ENCODE measurements around the gene SUSD1.
A peak's percentile ranks its signal among the peaks of the same experiment; 100 is the strongest.
"Not testable (repeated sequence)": the region's sequence is repeated elsewhere in the genome, so short reads cannot be mapped to it uniquely, and the experiment has no call there.

The SUSD1 gene

GRCh38 chr9:112094948-112095681 lies 80.0 kb downstream of the SUSD1 start:
- FAIRE-seq: no peak

- no peak for FAIRE-seq
Observed at GRCh38 chr9:112094241-112094640, 80.9 kb downstream of the SUSD1 start.

- FAIRE-seq: no peak
Observed at GRCh38 chr9:112093870-112094216, 81.3 kb downstream of the SUSD1 start.

DNA sequence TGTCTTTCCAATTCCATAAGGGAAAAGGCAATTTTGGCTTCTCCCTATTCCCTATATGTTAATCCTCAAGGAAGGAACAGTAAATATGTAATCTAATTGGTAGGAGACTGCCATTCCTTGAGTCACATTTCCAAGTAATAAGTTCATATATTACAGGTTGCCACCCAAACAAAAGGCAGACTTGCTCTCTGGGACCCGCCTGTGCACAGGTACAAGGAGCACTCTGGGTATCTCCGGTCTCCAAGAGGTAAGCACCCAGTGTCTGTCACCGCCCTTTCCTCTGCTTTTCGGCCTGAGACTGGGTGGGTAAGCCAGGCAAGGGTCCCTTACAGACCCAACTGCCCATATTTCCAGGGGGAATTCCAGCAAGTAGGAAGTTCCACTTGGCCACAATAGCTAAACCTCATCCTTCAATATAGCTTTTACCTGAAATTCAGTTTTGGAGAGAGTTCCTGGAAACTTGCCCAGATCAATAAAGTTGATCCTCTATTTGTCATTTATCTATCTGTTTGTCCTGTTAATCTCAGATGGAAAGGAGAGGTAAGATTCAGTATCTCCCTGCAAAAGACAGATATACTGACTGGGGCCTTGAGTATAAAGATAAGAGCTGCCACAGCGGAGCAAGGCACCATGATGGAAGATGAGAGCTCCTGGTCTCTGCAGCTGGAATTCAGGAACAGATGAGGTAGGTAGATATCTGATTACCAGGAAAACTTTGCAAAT lies 81.8 kb downstream of the SUSD1 start:
- no peak for FAIRE-seq

DNA sequence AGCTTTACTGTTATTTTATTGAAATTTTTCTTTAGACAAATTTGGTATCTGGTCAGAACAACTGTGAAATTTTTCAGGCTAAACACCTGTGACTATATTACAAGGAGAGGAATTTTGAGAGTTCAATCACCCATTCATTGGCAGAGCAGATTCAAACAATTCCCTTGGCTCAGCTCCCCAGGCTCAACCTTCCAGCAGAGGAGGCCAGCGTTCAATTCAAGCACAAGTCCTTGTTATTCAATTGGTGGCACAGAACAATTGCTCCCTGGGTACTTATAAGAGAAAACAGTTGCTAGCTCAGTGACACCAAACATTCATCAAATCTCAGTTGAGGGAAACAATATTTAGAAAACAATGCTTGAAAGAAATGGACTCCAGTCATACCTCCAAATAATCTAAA lies 83.3 kb downstream of the SUSD1 start:
- FAIRE-seq: no peak

GRCh38 chr9:112087506-112087905 lies 87.6 kb downstream of the SUSD1 start:
- no peak for FAIRE-seq

- FAIRE-seq: peak; percentile 70
Observed at GRCh38 chr9:112086627-112087026, 88.5 kb downstream of the SUSD1 start.

GRCh38 chr9:112084907-112085306 lies 90.2 kb downstream of the SUSD1 start:
- no peak for FAIRE-seq

DNA sequence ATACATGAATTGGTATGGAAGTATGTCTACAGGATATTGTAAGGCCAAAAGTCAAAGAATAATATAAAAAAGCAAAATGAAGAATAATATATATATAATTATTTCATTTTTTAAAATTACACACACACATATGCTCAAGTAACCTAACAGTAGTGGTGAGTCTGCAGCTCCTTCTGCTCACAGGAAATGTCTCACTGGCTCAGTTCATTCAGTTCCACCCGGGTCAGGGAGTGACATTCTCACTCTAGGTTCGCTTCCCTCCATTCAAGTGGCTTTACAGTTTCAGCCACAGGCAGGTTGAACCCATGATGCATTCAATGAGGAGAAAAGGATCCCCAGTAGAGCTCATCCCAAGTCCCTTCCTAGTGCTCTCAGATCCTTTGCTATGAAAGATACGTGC lies 90.8 kb downstream of the SUSD1 start:
- FAIRE-seq: no peak

DNA sequence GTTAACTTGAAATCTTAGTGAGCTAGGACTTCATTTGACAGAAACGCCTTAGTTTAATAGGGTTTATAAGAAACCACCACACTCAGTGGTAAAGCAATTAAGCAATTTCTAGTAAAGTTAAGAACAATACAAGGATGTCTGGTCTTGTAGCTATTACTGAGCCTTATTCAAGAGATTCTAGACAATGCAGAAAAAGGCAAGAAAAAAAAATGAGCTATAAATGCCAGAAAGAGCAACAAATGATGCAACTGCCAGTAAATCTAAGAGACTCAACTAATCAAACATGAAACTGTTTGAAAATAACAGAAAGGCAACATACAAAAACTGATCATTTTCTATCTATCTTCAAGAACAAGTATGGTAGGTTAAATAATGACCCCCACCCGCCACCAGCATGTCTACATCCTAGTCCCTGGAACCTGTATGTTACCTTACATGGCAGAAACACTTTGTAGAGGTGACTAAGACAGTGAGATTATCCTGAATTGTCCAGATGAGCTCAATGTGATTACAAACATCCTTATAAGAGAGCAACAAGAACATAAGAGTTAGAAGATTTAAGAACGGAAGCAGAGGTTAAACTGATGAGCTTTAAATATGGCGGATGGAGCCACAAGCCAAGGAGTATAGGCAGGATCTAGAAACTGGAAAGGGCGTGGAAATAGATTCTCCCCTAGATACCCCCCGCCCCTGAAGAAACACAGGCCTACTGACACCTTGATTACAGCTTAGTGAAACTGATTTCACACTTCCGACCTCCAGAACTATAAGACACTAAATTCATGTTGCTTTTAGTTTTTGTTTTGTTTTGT lies 93.0 kb downstream of the SUSD1 start:
- no peak for FAIRE-seq

DNA sequence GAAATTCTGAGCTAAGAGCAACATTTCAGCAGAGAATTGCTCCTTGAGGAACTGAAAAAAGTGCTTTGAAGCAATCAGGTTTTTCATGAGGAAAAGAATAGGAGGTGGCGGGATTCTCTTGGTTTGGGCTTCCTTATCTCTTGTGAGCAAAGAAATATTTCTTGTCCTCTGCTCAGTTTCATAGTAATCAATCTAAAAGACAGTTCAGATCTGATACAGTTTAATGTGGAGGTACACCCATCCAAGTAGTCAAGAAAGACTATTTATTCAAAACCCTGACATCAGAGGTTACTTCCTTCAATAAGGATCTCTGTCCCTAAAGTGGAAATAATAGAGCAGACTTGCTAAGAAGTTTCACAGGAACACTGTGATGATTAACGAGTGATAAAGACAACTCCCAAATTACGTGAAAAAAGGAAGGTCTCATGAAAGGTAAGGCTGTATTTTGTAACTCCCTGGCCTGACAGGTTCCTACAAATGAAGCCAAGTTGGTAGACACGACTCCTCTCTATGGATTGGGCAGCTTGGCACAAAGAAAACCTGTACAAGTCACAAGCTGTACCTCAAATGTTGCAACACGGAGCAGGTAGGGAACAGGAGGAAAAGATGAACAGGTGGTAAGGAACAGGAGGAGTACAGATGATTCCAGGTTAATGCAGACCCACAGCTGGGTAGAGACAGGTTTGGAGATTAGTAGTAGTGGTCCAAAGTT lies 94.1 kb downstream of the SUSD1 start:
- no peak for FAIRE-seq

- FAIRE-seq: no peak
Observed at GRCh38 chr9:112078432-112078831, 96.7 kb downstream of the SUSD1 start.

DNA sequence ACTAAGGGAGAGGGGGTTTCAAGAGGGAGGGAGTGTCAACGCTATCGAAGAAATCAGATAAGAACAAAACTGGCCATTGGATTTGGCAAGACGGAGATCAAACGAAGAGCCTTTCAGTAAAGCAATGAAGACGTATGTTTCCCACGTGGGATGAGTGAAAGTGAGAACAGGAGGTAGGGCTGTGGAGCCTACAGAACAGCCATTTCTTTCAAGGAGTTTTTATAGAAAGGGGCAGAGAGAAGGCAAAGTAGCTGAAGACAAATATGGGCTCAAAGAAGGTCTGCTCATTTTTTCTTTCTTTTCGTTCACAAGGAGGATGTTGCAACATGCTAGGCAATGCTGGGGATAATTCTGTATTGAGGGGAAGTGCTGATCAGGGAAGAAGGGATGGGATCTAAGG lies 98.3 kb downstream of the SUSD1 start:
- no peak for FAIRE-seq

- no peak for FAIRE-seq
Observed at GRCh38 chr9:112075009-112075378, 100.1 kb downstream of the SUSD1 start.

- FAIRE-seq: no peak
Observed at GRCh38 chr9:112074250-112075008, 100.7 kb downstream of the SUSD1 start.

DNA sequence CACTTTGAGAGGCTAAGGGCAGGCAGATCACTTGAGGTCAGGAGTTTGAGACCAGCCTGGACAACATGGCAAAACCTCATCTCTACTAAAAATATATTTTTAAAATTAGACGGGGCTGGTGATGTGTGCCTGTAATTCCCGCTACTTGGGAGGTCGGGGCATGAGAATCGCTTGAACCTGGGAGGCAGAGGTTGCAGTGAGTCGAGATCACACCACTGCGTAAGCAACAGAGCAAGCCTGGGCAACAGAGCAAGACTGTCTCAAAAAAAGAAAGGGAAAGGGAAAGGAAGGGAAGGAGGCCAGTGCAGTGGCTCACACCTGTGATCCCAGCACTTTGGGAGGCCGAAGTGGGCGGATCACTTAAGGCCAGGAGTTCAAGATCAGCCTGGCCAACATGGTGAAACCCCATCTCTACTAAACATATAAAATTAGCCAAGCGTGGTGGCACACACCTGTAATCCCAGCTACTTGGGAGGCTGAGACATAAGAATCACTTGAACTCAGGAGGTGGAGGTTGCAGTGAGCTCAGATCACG lies 101.4 kb downstream of the SUSD1 start:
- FAIRE-seq: not testable (repeated sequence)

- FAIRE-seq: no peak
Observed at GRCh38 chr9:112072721-112073638, 102.1 kb downstream of the SUSD1 start.

GRCh38 chr9:112069318-112070169 lies 105.6 kb downstream of the SUSD1 start:
- FAIRE-seq: no peak

GRCh38 chr9:112065806-112066606 lies 109.1 kb downstream of the SUSD1 start:
- FAIRE-seq: no peak
